C4-2B (cell line): ENCODE results near the gene RXFP3.

ENCODE experiments used
- CTCF ChIP-seq: fragments of 450-650 bp; conservative IDR thresholded peaks from 2 replicates; pipeline ENCODE4 v1.5.1; 2017; ENCODE audit warnings: mild to moderate bottlenecking
- ZFX ChIP-seq: fragments of 450-650 bp; IDR thresholded peaks from 2 replicates; pipeline ENCODE4 v1.6.1; 2017

GRCh38 chr5:33966805-33967204, 30.6 kb downstream of the RXFP3 start:
- TF ChIP-seq CTCF (no peak), ZFX (no peak)
